NCI-H524 (cell line): ENCODE results near the gene RAB44.

Source experiments
- DNase-seq, 2 experiments: peaks; one replicate each; lab custom pipeline; 2025; lab: John Stamatoyannopoulos, UW

RAB44 gene

GRCh38 chr6:36729161-36729524 is 31.5 kb downstream of the RAB44 start:
- no peak for DNase-seq

- no peak for DNase-seq
Measured at GRCh38 chr6:36730424-36731380, 33.1 kb downstream of the RAB44 start.

- no peak for DNase-seq
Measured at GRCh38 chr6:36731622-36732310, 34.1 kb downstream of the RAB44 start.

- DNase-seq: no peak
Measured at GRCh38 chr6:36733300-36733699, 35.7 kb downstream of the RAB44 start.

- DNase-seq: no peak
Measured at GRCh38 chr6:36734486-36735060, 36.9 kb downstream of the RAB44 start.

- no peak for DNase-seq
Measured at GRCh38 chr6:36735110-36736071, 37.8 kb downstream of the RAB44 start.

- no peak for DNase-seq
Measured at GRCh38 chr6:36737043-36737785, 39.6 kb downstream of the RAB44 start.

- no peak for DNase-seq
Measured at GRCh38 chr6:36738108-36738507, 40.5 kb downstream of the RAB44 start.

- no peak for DNase-seq
Measured at GRCh38 chr6:36739947-36740817, 42.6 kb downstream of the RAB44 start.

GRCh38 chr6:36740818-36741179 is 43.2 kb downstream of the RAB44 start:
- no peak for DNase-seq

GRCh38 chr6:36742146-36742545 is 44.5 kb downstream of the RAB44 start:
- no peak for DNase-seq

- no peak for DNase-seq
Measured at GRCh38 chr6:36743032-36743431, 45.4 kb downstream of the RAB44 start.

GRCh38 chr6:36743538-36744303 is 46.1 kb downstream of the RAB44 start:
- no peak for DNase-seq

- no peak for DNase-seq
Measured at GRCh38 chr6:36744304-36744673, 46.7 kb downstream of the RAB44 start.

- DNase-seq: no peak
Measured at GRCh38 chr6:36745283-36745682, 47.7 kb downstream of the RAB44 start.

- no peak for DNase-seq
Measured at GRCh38 chr6:36745836-36746235, 48.2 kb downstream of the RAB44 start.

- DNase-seq: no peak
Measured at GRCh38 chr6:36746251-36746650, 48.6 kb downstream of the RAB44 start.

- DNase-seq: no peak
Measured at GRCh38 chr6:36749829-36750489, 52.3 kb downstream of the RAB44 start.

GRCh38 chr6:36751091-36751490 is 53.5 kb downstream of the RAB44 start:
- no peak for DNase-seq
